Suprapubic skin (tissue), 3 donors: ENCODE results near the gene SEMA5A.

ENCODE experiments used
- EP300 ChIP-seq: sonication (generic); formaldehyde crosslinking; IDR thresholded peaks from one replicate; pipeline ENCODE4 v1.6.1; 2017; ENCODE audit warnings: antibody characterized with exemption
- POLR2A ChIP-seq, 2 donors: fragments of 450-650 bp; IDR thresholded peaks; one replicate each; pipeline ENCODE4 v1.6.1; 2017; ENCODE audit warnings: antibody characterized with exemption in 2 of 2, mild to moderate bottlenecking in 2 of 2, moderate library complexity in 2 of 2
- TF ChIP-seq, protein P1 (sequence below), 2 donors: fragments of 200-600 bp in 1 of 2; fragments of 450-650 bp in 1 of 2; sonication (generic) in 1 of 2; IDR thresholded peaks; one replicate each; pipeline ENCODE4 v1.5.1; 2016 to 2019; ENCODE audit warnings: antibody characterized with exemption in 2 of 2, mild to moderate bottlenecking in 1 of 2, moderate library complexity in 1 of 2

DNA sequence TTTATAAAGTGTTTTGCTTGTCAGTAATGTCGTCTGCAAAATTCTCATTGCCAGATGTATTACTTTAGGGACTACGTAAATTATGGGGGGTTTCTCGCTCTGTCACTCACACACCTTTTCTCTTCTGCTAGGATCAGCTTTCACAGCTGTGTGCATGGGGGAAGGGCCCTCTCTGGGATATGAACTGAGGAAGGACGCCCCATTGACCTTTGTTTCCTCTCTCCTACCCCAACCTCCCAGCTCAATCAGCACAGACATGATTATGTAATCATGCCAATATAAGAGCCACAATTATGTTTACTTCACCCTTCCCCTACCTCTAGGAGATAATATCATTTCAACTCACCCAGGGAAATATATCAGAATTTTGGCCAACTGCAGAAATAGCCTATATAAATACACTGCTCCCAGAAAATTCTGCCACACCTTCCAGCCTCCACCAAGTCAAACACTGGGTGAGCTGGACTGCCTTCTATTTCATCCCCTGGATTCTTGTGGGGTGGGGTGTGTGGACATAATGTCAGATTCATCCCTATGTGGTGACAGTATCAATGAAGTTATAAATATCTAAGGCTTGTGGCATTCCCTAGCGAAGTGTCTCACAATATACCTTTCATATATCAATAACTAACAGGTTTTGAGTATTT, 12.6 kb upstream of the SEMA5A start:
- TF ChIP-seq POLR2A (IDR thresholded peaks at IDR 0.05) (no peak), EP300 (no peak)
- TF ChIP-seq, protein P1, sequence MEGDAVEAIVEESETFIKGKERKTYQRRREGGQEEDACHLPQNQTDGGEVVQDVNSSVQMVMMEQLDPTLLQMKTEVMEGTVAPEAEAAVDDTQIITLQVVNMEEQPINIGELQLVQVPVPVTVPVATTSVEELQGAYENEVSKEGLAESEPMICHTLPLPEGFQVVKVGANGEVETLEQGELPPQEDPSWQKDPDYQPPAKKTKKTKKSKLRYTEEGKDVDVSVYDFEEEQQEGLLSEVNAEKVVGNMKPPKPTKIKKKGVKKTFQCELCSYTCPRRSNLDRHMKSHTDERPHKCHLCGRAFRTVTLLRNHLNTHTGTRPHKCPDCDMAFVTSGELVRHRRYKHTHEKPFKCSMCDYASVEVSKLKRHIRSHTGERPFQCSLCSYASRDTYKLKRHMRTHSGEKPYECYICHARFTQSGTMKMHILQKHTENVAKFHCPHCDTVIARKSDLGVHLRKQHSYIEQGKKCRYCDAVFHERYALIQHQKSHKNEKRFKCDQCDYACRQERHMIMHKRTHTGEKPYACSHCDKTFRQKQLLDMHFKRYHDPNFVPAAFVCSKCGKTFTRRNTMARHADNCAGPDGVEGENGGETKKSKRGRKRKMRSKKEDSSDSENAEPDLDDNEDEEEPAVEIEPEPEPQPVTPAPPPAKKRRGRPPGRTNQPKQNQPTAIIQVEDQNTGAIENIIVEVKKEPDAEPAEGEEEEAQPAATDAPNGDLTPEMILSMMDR (IDR thresholded peaks at IDR 0.05): no peak
